ENCODE results near the gene PHC2.

- TF ChIP-seq POLR2A (IDR thresholded peaks at IDR 0.05) (no peak), CTCF (IDR thresholded peaks at IDR 0.05) (no peak), EP300 (IDR thresholded peaks at IDR 0.05) (no peak)
These were observed 98.0 kb downstream of the PHC2 start for GRCh38 chr1:33332881-33333280.
